HepG2 (cell line): ENCODE data around the gene MORC3. TPM values are rescaled to one million over a fixed set of nuclear protein-coding genes. Genes with fewer than 3 reads are reported as not detected.

Experiments used
- AKNA ChIP-seq: sonication (generic); formaldehyde crosslinking; IDR thresholded peaks from 2 replicates; pipeline ENCODE4 v1.4.0; 2020; ENCODE audit warnings: missing genetic modification reagents, borderline replicate concordance
- HOXA5 ChIP-seq: sonication (generic); formaldehyde crosslinking; IDR thresholded peaks from 2 replicates; pipeline ENCODE4 v1.4.0; 2020; ENCODE audit warnings: missing genetic modification reagents
- NFKB2 ChIP-seq: sonication (generic); formaldehyde crosslinking; IDR thresholded peaks from 2 replicates; pipeline ENCODE4 v1.4.0; 2020; ENCODE audit warnings: missing genetic modification reagents, borderline replicate concordance
- PREB ChIP-seq: sonication (generic); formaldehyde crosslinking; IDR thresholded peaks from 2 replicates; pipeline ENCODE4 v1.4.0; 2020; ENCODE audit warnings: missing genetic modification reagents
- SMAD3 ChIP-seq: sonication (generic); formaldehyde crosslinking; IDR thresholded peaks from 2 replicates; pipeline ENCODE4 v1.4.0; 2020; ENCODE audit warnings: missing genetic modification reagents
- TRIM22 ChIP-seq: fragments of 450-650 bp; IDR thresholded peaks from 2 replicates; pipeline ENCODE4 v1.6.1; 2017
- TRIM24 ChIP-seq: sonication (generic); formaldehyde crosslinking; IDR thresholded peaks from 2 replicates; pipeline ENCODE4 v1.8.0; 2022; ENCODE audit warnings: mild to moderate bottlenecking, missing genetic modification reagents
- ZBTB1 ChIP-seq: sonication (generic); formaldehyde crosslinking; IDR thresholded peaks from 2 replicates; pipeline ENCODE4 v1.4.0; 2020; ENCODE audit warnings: missing genetic modification reagents, borderline replicate concordance
- ZNF280B ChIP-seq: sonication (generic); formaldehyde crosslinking; IDR thresholded peaks from 2 replicates; pipeline ENCODE4 v1.5.0; 2020; ENCODE audit warnings: missing genetic modification reagents, mild to moderate bottlenecking, borderline replicate concordance
- ZNF746 ChIP-seq: sonication (generic); formaldehyde crosslinking; IDR thresholded peaks from 2 replicates; pipeline ENCODE4 v1.8.0; 2022; ENCODE audit warnings: mild to moderate bottlenecking, missing genetic modification reagents
- ZUFSP ChIP-seq: sonication (generic); formaldehyde crosslinking; IDR thresholded peaks from 2 replicates; pipeline ENCODE4 v1.9.0; 2021; ENCODE audit warnings: missing genetic modification reagents, mild to moderate bottlenecking, borderline replicate concordance
- polyA plus RNA-seq, 8 experiments: library from polyadenylated mRNA; depleted of rRNA in 3 of 8; stranded (reverse) in 7 of 8; unstranded in 1 of 8; fragments of >200 nt; fragmentation: Illumina TruSeq in 4 of 8; extraction: Trizol in 4 of 8; gene quantifications; 2 replicates each; pipeline versions ENCODE4 v1.2.1 to v1.2.3, GENCODE V29; 2011 to 2016; ENCODE audit warnings: low read depth in 4 of 8, missing spikeins in 1 of 8, mixed read lengths in 1 of 8; ENCODE audit not compliant: insufficient read depth in 1 of 8
- total RNA-seq, 5 experiments: library from RNA; depleted of rRNA; stranded (reverse); fragments of >200 nt; fragmentation: Illumina TruSeq; extraction: Trizol; gene quantifications; 2 replicates each; pipeline ENCODE4 v1.2.3, GENCODE V29; 2016; ENCODE audit warnings: low read depth in 1 of 5
- TF ChIP-seq, protein P1 (sequence below): sonication (generic); formaldehyde crosslinking; IDR thresholded peaks from 2 replicates; pipeline ENCODE4 v1.4.0; 2020; ENCODE audit warnings: missing genetic modification reagents, borderline replicate concordance

Gene MORC3
- total and polyA plus RNA-seq, 2 of the 13 experiments (the other 11 are each of a cell fraction or from before 2014, with no cell fraction given): 12.9 to 19.5 TPM

DNA sequence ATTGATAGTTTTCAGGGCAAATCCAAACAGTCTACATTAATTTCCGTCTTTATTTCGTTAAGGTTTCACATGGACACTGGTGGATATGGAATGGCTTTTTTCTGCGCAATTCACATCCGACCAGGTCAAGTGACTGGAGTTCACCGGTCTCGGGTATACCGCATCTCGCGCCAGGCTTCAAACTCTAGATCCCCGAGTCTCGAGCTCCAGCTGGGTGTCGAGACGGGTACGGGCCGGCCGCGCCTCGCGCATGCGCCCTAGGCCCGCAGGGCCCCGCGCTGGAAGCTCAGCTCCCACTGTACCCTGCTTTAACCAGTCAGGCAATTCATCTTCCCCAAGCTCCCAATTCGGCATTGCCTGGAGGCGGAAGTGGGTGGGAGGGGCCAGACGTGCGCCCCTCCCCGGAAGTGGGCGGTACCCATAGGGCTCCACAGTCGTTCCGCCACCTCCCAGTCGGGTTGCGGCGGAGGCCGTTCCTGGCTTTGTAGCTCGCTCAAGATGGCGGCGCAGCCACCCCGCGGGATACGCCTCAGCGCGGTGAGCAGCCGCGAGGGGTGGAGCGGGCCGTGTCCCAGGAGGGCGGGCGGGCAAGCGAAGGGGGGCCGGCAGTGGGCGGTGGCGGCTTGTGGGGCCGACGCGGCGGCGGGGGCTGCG, at the start of gene MORC3 (continued):
- TF ChIP-seq TRIM24 (CRISPR knock-in tag): no peak
- no peak for TF ChIP-seq NFKB2 (CRISPR knock-in tag)
- no peak for TF ChIP-seq TRIM22
- no peak for TF ChIP-seq PREB (CRISPR knock-in tag)
- no peak for TF ChIP-seq SMAD3
- TF ChIP-seq HOXA5 (CRISPR knock-in tag): peak; percentile 76
- peak; percentile 11; the same call in 1 of the 2 replicates for TF ChIP-seq ZNF746 (CRISPR knock-in tag)
- TF ChIP-seq, protein P1, sequence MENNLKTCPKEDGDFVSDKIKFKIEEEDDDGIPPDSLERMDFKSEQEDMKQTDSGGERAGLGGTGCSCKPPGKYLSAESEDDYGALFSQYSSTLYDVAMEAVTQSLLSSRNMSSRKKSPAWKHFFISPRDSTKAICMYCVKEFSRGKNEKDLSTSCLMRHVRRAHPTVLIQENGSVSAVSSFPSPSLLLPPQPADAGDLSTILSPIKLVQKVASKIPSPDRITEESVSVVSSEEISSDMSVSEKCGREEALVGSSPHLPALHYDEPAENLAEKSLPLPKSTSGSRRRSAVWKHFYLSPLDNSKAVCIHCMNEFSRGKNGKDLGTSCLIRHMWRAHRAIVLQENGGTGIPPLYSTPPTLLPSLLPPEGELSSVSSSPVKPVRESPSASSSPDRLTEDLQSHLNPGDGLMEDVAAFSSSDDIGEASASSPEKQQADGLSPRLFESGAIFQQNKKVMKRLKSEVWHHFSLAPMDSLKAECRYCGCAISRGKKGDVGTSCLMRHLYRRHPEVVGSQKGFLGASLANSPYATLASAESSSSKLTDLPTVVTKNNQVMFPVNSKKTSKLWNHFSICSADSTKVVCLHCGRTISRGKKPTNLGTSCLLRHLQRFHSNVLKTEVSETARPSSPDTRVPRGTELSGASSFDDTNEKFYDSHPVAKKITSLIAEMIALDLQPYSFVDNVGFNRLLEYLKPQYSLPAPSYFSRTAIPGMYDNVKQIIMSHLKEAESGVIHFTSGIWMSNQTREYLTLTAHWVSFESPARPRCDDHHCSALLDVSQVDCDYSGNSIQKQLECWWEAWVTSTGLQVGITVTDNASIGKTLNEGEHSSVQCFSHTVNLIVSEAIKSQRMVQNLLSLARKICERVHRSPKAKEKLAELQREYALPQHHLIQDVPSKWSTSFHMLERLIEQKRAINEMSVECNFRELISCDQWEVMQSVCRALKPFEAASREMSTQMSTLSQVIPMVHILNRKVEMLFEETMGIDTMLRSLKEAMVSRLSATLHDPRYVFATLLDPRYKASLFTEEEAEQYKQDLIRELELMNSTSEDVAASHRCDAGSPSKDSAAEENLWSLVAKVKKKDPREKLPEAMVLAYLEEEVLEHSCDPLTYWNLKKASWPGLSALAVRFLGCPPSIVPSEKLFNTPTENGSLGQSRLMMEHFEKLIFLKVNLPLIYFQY (CRISPR knock-in tag): no peak
- TF ChIP-seq ZUFSP: no peak
- TF ChIP-seq ZNF280B (CRISPR knock-in tag): no peak; the same call in 1 of the 2 replicates
- no peak for TF ChIP-seq ZBTB1 (CRISPR knock-in tag)
- TF ChIP-seq AKNA (CRISPR knock-in tag): no peak
